PC-3 (cell line): ENCODE data around the gene CACNG1.

Source experiments
- EZH2 ChIP-seq: fragments of 300-600 bp; sonication (generic); IDR thresholded peaks from one replicate; pipeline ENCODE4 v1.6.1; 2017; ENCODE audit warnings: antibody characterized with exemption, mild to moderate bottlenecking, low read length; ENCODE audit not compliant: unreplicated experiment
- TF ChIP-seq, protein P1 (sequence below): fragments of 300-600 bp; sonication (generic); conservative IDR thresholded peaks from 2 replicates; pipeline ENCODE4 v1.5.1; 2017; ENCODE audit warnings: antibody characterized with exemption, low read depth, mild to moderate bottlenecking, low read length

DNA sequence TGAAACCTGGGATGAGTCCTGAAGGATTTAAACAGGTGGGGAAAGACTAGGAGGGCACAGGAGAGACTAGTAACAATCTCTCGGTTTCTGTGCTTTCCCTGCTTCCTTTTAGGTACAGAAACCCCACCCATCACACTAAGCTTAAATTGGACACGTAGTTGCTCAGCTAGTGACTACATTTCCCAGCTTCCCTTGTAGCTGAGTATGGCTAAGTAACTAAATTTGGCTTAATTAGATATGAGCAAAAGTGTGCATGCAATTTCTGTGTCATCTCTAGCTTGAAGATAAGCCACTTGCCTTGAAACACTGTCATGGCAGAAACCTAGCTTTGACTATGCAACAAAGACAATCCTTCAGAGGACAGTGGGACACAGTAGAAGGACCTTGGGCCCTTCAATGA is 36.5 kb downstream of the CACNG1 start:
- TF ChIP-seq EZH2 = no peak
- TF ChIP-seq, protein P1, sequence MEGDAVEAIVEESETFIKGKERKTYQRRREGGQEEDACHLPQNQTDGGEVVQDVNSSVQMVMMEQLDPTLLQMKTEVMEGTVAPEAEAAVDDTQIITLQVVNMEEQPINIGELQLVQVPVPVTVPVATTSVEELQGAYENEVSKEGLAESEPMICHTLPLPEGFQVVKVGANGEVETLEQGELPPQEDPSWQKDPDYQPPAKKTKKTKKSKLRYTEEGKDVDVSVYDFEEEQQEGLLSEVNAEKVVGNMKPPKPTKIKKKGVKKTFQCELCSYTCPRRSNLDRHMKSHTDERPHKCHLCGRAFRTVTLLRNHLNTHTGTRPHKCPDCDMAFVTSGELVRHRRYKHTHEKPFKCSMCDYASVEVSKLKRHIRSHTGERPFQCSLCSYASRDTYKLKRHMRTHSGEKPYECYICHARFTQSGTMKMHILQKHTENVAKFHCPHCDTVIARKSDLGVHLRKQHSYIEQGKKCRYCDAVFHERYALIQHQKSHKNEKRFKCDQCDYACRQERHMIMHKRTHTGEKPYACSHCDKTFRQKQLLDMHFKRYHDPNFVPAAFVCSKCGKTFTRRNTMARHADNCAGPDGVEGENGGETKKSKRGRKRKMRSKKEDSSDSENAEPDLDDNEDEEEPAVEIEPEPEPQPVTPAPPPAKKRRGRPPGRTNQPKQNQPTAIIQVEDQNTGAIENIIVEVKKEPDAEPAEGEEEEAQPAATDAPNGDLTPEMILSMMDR = no peak
